Dermis microvascular lymphatic vessel endothelial cell (primary cell): Measurements from ENCODE around the gene CACNA1E. TPM values are rescaled to one million over a fixed set of nuclear protein-coding genes. Genes with fewer than 3 reads are reported as not detected.
"Not testable (repeated sequence)": the region's sequence is repeated elsewhere in the genome, so short reads cannot be mapped to it uniquely, and the experiment has no call there.

Experiments used
- DNase-seq, 2 donors: peaks; one replicate each; pipeline versions ENCODE4 v3.0.0 to v3.0.0-alpha.2; 2010; ENCODE audit warnings: low read depth in 2 of 2
- total RNA-seq: library from RNA; depleted of rRNA; stranded (reverse); fragments of >200 nt; gene quantifications from 2 replicates; pipeline ENCODE4 v1.2.1, GENCODE V29; 2014

The CACNA1E gene
- total RNA-seq, 1 donor from 2014 or later = under 0.01 TPM

- no peak for DNase-seq
These were observed 33.4 kb downstream of the CACNA1E start for GRCh38 chr1:181516706-181517105.

DNA sequence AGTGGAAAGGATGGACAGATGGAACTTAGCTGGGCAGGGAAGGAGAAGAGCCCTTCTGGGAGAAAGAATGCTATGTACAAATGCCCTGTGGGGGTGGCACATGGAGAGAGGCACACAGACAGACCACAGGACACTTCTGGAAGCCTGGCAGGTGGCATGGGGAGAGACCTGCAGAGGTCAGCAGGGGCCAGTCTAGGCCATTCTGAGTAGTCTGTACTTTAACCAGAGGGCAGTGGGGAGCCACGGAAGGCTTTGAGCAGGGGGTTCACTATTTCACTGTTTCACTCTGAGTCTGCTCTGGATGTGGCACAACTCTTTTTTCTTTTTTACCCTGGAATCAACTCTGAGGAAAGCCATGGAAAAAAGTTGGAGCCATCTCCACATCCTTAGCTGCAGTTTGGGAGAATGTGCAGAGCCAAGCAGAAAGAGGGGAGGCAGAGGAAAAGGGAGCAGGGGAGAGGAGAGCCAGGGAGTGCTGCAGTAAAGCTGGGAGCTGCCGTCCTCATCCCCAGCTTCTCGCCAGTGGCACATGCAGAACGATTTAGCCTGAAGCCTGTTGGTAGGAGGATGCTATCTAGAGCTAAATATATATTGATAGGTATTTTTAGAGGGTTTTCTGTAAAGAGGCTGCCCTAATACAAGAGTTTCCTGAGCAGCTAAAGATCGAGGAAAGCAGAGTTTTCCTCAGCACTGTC is 34.0 kb downstream of the CACNA1E start:
- no peak for DNase-seq

DNA sequence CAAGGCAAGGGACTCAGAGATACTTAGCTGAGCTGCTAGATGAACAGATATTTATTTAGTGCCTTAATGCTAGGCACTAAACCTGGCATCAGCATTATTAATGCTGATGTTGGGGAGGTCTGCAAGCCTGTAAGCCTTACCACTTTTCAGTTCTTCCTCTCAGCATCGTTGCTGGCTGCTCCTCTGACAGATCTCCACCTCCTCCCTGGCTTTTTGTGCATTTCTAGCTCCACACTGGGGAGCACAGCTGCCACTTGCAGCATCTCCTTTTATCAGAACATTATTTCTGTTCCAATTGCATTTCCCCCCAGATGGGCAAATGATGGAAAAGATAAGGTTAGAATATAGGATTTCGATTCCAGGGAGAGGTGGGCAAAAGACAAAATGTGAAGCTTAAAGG is 34.8 kb downstream of the CACNA1E start:
- DNase-seq = no peak

GRCh38 chr1:181522864-181523263 is 39.5 kb downstream of the CACNA1E start:
- DNase-seq = no peak

GRCh38 chr1:181525104-181525721 is 41.9 kb downstream of the CACNA1E start:
- DNase-seq = no peak

DNA sequence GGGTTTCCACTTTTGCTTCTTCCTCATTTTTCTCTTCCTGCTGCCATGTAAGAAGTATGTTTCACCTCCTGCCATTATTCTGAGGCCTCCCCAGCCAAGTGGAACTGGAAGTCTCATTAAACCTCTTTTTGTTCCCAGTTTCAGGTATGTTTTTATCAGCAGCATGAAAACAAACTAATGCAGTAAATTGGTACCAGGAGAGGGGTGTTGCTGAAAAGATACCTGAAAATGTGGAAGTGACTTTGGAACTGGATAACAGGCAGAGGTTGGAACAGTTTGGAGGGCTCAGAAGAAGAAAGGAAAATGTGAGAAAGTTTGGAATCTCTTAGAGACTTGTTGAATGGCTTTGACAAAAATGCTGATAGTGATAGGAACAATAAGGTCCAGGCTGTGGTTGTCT is 44.9 kb downstream of the CACNA1E start:
- not testable (repeated sequence) for DNase-seq

DNA sequence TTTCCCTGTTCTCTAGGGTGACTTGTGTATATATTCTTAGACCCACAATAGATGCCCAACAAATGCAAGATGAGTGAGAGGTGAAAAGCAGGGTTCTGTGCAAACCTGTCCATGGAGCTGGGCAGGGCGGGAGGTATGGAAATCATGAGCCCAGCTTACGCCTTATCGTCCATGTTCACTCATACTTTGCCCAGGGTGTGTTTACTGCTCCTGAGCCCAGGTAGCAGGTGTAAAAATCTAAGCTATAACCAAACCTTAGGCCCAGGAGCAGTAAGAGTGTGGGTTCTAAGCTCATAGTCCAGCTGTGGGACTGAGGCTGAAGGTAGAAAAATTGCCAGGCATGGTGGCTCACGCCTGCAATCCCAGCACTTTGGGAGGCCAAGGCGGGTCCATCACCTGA is 48.1 kb downstream of the CACNA1E start:
- DNase-seq = no peak

DNA sequence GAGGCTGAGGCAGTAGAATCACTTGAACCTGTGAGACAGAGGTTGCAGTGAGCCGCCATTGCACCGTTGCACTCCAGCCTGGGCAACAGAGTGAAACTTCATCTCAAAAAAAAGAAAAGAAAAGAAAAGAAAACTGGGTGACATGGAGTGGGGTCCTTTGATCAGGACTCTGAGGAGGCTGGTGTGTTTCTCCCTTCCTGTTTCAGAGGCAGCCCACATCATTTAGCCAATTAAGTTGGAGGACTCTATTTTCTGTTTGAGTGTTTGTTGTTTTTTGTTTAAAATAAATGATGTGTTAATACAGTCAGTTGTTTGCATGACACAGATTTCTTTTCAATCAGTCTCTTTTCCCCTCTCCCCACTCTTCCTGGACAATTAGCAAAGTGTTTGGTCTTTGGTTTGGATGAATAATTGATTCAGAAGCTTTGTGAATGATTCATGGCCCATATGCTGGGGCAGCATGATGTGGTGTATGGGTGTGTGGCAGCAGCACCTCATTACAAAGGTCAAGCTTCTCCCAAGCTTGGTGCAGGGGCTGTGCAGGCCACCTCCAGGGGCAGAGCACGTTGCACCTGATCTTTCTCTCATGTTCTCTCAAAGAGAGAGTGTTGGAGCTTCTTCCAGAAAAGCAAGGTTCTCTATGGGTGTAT is 48.8 kb downstream of the CACNA1E start:
- DNase-seq = no peak

DNA sequence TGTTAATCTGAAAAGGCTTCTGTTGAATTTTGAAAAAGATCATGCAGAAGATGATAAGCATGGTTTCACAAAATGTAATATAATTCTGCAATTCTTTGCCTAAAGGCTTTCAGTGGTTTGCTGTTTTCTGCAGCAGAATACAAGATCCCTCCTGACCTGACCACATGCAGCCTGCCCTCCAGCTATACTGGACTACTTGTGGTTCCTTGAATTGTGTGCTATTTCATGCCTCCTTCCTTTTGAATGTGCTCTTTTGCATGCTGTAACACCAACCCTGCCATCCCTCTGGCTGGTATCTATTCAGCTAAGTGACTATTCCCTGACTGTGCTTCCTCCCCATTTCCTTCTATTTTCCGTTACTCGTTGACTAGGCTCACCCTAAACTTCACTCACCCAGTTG is 55.5 kb downstream of the CACNA1E start:
- no peak for DNase-seq

DNA sequence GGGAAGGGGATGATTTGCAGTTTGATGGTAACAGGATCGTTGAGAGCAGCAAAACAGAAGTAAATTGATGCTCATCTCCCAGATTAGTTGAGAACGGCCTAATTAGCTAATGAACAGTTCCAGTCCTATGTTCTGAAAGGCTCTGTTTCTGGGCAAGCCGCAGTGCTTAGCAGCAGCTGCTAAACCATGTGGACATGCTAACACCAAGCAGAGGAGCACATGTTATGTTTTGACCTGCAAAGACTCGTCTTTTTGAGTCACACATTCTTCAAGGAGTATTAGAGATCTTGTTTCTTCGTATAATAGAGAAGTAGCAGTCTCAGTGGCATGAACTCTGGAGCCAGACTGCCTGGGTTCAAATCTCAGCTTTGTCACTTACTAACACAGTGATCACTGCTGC is 58.1 kb downstream of the CACNA1E start:
- no peak for DNase-seq

- no peak for DNase-seq
These were observed 58.6 kb downstream of the CACNA1E start for GRCh38 chr1:181541947-181542346.

GRCh38 chr1:181542406-181542805 is 59.1 kb downstream of the CACNA1E start:
- DNase-seq = not testable (repeated sequence)

- no peak for DNase-seq
These were observed 62.1 kb downstream of the CACNA1E start for GRCh38 chr1:181545395-181545794.

DNA sequence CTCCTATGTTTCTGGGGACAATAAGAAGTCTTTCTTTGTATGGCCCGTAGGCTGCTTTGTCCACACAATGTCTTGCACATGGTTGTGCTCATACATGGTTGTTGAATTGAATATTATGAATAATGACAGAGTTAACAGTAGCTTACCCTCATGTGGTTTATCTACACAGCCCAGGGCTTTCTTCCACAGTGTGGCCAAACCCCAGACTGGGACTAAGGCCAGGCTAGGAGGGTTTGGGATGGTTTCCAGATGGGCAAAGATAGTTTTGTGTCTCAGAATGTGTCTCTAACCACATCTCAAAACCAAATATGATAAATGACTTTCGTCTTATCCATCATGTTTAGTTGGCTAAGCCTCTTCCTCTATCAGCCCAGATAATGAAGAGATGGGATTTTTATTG is 65.2 kb downstream of the CACNA1E start:
- DNase-seq = no peak

DNA sequence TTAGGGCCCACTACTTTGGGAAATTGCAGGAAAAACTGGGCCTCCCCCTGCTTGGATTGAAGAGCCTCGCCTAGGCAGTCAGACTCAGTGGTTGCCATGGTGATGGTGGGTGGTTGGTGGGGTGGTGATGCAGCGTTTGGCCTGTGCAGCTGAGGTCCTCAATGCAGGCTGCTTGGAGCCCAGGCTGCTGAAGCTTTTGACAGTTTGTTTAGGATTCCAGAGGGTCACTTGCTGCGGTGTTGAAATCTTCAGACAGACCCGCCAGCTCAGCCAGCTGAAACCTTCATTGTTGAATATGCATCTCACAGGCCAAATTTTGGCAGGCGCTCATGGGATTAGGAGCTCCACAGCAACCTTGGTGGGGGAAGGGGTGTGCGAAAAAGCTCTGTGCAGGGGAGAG is 67.9 kb downstream of the CACNA1E start:
- DNase-seq = no peak

GRCh38 chr1:181551754-181552153 is 68.4 kb downstream of the CACNA1E start:
- DNase-seq = no peak

DNA sequence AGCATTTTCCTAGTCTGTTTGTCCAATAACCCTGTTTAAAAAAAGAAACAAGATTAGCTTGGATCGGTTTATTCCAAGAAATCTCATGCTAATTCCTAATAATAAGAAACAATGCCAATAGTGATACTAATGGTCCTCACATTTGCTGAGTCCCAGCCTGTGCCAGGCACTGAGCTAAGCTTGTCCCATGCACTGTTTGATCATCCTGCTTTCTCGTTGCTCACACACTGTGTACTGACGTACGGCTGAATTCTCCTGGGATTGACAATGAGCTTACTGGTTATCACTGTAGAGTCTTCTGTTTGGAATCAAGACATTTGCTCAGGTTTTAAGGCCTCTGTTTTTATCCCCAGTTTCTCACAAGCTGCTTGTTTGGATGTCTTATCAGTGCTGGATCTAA is 71.1 kb downstream of the CACNA1E start:
- DNase-seq = no peak

- DNase-seq = no peak
These were observed 73.3 kb downstream of the CACNA1E start for GRCh38 chr1:181556631-181557030.

DNA sequence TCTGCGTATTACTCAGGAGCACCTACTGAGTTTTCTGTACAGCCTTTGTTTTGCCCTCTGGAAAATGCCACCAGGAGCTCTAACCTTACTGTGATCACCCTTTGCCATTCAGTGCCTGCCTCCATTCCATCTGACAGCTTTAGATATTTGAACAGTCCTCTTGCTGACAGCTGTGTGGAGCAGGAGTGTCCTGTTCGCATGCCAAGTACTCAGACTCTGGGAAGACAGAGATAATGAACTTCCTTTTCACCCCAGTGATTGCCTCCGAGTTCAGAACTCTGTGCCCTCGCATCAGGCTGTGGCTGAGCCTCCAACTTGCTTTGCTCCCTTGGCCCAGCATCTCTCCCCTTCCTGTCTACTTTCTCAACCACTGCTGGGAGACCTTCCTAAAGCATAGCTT is 74.0 kb downstream of the CACNA1E start:
- DNase-seq = no peak

DNA sequence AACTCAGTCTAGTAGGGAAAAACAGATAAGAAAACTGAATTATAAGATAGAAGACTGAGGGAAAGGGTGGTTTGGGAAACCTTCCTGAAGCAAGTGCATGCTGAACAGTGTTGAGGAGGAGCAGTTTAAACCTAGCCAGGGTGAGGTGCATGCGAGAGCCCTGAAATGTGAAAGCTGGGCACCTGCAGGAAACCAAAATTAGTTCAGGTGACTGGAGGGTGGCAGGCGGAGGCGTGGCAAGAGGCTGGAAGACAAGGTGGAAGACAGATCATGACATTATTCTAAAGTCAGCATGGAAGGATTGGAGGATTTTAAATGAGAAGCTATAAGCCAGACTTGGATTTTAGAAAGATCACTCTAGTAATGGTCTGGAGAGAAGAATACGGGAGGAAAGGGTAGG is 75.1 kb downstream of the CACNA1E start:
- no peak for DNase-seq

GRCh38 chr1:181559142-181559541 is 75.8 kb downstream of the CACNA1E start:
- DNase-seq = no peak

GRCh38 chr1:181562395-181562794 is 79.1 kb downstream of the CACNA1E start:
- DNase-seq = no peak

DNA sequence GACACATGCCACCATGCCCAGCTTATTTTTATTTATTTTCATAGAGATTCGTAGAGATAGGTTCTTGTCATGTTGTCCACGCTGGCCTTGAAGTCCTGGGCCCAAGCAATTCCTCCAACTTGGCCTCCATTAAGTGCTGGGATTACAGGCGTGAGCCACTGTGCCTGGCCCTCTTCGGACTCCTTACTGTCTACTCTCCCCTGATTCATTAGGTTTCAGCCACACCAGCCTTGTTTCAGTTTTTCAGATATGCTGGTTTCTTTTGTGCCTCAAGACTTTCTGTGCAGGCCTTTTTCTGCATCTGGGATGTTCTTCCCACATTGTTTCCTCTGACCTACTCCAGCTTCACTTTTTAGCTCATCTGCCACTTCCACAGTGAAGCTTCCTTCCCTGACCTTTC is 85.4 kb downstream of the CACNA1E start:
- DNase-seq = no peak
